ENCODE results near the gene PLEK. TPM values are rescaled to one million over a fixed set of nuclear protein-coding genes. Genes with fewer than 3 reads are reported as not detected.
"Not testable (repeated sequence)": the region's sequence is repeated elsewhere in the genome, so short reads cannot be mapped to it uniquely, and the experiment has no call there.

Gene PLEK
- polyA plus RNA-seq, 6 donors from 2014 or later: 69.0 to 215 (median 129) TPM

DNA sequence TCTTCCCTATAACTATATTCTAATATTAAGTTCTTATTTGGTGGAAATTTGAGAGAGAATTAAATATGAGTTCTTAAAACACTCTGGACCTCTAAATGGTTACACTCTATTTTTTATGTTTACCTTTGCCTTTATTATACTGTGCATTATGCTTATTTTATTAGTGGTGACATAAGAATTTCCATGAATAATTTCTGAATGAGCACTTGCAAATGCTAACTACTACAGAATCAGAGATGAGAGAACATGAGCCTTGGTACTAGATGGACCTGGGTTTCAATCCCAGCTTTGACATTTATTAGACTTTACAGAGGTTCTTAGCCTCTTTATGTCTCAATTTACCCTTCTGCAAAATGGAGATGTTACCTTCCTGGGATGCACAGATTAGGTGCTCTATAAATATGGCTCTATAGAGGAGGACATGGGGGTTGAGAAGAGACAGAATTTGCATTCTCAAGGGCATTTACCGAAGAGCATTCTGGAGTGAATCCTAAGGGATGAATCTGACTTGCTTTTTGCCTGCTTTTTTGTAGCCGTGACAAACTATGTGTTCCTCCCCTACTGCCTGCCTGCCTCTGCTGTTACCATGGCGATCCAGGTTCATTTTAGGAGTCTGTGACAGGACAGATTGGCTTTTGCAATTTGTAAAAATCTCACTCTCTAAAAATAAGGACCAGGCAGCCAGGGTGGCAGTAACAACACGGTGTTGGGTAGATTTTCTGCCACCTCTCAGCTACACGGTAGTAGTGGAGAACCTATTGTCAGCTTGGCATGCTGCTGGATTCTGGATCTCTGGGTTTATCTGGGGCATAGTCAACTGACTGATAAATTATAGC lies 24.6 kb upstream of the PLEK start:
- Mint-ChIP-seq H3K4me3 (no peak overlapping the region), H3K36me3 (no peaks in the 10 kb centered on the region), H3K27me3 (peaks cover 0 to 14% (median 5%) of the 10 kb centered on the region in 3 donors), H3K9me3 (no peaks in the 10 kb centered on the region), H3K27ac (no peak overlapping the region), H3K4me1 (peaks cover 5 to 7% (median 5%) of the 10 kb centered on the region in 3 donors)
- ATAC-seq (ENCODE audit: low read depth in 2 of 2) (no peak), DNase-seq (no peak)

DNA sequence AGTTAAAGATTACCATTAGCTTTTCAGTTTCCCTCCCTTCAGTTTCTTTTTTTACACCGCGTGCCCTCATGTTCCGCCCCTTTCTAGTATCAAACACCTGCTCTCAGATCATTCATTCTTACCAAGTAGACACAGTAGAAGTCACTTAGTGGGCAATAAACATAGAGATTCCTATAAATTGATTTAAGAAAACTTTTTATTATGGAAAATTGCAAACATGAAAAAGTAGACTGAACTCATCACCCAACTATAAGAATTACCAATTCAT lies 24.1 kb upstream of the PLEK start:
- H3K4me3 Mint-ChIP-seq: no peak overlapping the region

DNA sequence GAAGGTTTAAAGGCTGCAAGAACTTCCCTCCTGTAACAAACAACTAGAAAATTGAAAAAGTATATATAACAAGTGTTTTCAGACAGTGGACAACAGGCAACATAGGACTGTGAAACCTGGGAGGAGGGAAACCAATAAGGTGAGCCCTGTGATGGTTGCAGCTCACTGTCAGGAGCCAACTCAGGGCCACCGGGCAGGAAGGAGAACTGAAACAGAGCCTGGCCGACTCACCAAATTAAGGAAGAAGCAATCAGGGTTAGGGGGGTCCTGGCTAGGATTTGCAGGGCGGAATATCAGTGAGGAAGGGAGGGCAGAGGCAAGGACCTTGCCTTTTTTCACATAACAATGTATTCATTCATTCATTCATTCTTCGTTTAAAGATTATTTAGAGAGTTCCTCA lies 23.5 kb upstream of the PLEK start:
- Mint-ChIP-seq H3K4me3 (no peak overlapping the region), H3K9me3 (no peaks in the 10 kb centered on the region), H3K27ac (peak overlapping the region in 1 of 6 donors; percentile 29), H3K36me3 (no peaks in the 10 kb centered on the region), H3K27me3 (peaks cover 4 to 16% (median 10%) of the 10 kb centered on the region in 3 donors), H3K4me1 (peaks cover 5 to 7% (median 5%) of the 10 kb centered on the region in 3 donors)
- DNase-seq: no peak
- ATAC-seq (ENCODE audit: low read depth in 2 of 2): peak in 1 of 2 donors; percentile 56

More for the DNA sequence above, 24.1 kb upstream of the PLEK start:
- Mint-ChIP-seq H3K27ac (no peak overlapping the region), H3K27me3 (peaks cover 0 to 14% (median 6%) of the 10 kb centered on the region in 3 donors), H3K9me3 (no peaks in the 10 kb centered on the region), H3K36me3 (no peaks in the 10 kb centered on the region), H3K4me1 (peaks cover 5 to 7% (median 5%) of the 10 kb centered on the region in 3 donors)
- DNase-seq (no peak), ATAC-seq (ENCODE audit: low read depth in 2 of 2) (no peak)

DNA sequence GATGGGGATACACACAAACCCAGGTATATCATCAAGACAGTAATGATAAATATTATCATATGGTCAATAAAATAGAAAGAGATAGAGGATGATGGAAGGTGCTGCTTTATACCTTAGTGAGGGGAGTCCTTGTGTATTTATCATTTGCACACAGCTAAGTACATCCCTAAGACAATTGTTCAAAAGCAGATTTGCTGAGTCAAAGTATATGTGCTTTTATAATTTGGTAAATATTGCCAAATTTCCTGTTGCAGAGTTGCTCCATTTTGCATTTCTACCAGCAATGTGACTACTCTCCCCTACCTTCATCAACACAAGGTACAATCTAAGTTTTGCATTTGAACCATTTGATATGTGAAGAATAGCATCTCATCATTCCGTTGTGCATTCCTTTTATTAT lies 22.6 kb upstream of the PLEK start:
- Mint-ChIP-seq H3K27me3 (peaks cover 9 to 24% (median 19%) of the 10 kb centered on the region in 3 donors), H3K4me1 (peaks cover 5 to 7% (median 5%) of the 10 kb centered on the region in 3 donors)
- no peak for DNase-seq

DNA sequence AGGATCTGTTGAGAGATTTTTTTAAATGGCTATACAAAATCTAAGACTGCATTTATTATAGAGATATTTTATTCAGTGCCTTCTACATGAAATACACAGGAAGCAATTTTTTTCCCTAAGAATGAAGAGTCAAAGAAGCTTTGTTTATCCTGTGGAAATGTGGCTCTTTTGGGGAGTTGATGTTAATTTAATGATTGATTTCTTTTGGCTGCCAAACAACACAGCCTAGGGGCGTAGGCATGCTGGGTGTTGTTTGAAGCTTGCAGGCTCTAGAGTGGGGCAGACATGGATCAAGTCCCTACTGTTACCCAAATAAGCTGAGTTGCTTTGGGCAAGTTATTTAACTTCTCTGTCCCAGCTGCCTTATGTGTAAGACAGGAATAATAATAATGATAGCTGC lies 21.1 kb upstream of the PLEK start:
- Mint-ChIP-seq H3K4me1 (peaks cover 5 to 7% (median 5%) of the 10 kb centered on the region in 3 donors), H3K9me3 (peaks cover 0 to 7% (median 0%) of the 10 kb centered on the region in 7 donors), H3K27me3 (peaks cover 9 to 35% (median 32%) of the 10 kb centered on the region in 3 donors), H3K27ac (peak overlapping the region in 1 of 6 donors; percentile 18), H3K36me3 (no peaks in the 10 kb centered on the region), H3K4me3 (no peak overlapping the region)
- no peak for DNase-seq
- ATAC-seq (ENCODE audit: low read depth in 2 of 2): no peak

More for the DNA sequence above, 22.6 kb upstream of the PLEK start:
- Mint-ChIP-seq H3K36me3 (no peaks in the 10 kb centered on the region), H3K9me3 (no peaks in the 10 kb centered on the region), H3K4me3 (no peak overlapping the region), H3K27ac (no peak overlapping the region)
- ATAC-seq (ENCODE audit: low read depth in 2 of 2): no peak

DNA sequence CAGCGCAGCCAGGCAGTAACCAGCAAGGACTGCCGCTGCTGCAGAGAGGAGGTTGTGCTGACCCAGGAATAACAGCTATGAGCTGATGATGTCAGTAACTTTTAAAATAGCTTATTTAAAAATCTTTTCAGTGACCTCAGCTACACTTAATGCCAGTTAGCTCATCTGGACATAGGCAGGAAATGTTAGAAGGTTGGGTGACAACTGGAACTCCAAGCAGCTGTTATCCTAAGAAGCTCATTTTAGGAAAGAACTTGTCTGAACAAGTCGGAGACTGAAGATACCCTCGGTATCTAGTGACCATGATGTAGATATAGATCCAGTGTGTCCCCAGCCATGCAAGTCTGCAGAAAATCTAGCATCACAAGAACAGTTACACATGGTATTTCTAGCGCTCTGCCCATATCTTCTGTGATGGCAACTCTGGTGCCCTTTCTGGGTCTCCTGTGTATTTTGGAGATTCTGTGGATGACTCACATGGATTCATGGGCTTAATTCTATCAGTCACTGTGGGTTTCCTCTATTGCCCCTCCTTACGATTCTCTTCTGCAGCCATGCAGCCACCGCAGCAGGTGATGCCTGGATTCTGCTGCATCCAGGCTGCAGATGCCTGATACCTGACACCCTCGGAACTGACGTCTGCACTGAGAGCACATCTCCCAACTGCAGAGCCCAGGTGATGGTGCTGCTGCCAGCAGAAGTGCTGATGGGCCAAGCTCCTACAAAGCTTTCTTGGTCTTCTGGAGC lies 19.8 kb upstream of the PLEK start:
- ATAC-seq (ENCODE audit: low read depth in 2 of 2): no peak
- no peaks in the 10 kb centered on the region for H3K36me3 Mint-ChIP-seq
- no peak overlapping the region for H3K4me3 Mint-ChIP-seq
- no peak overlapping the region for H3K27ac Mint-ChIP-seq
- H3K9me3 Mint-ChIP-seq: peaks cover 0 to 8% (median 0%) of the 10 kb centered on the region in 7 donors
- peaks cover 9 to 35% (median 29%) of the 10 kb centered on the region in 3 donors for H3K27me3 Mint-ChIP-seq
- H3K4me1 Mint-ChIP-seq: peaks cover 5 to 7% (median 5%) of the 10 kb centered on the region in 3 donors
- no peak for DNase-seq

DNA sequence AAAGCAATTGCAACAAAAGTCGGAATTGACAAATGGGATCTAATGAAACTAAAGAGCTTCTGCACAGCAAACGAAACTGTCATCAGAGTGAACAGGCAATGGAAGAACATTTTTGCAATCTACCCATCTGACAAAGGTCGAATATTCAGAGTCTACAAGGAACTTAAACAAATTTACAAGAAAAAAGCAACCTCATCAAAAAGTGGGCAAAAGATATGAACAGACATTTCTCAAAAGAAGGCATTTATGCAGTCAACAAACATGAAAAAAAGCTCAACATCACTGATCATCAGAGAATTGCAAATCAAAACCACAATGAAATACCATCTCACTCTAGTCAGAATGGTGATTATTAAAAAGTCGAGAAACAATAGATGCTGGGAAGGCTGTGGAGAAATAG lies 16.0 kb upstream of the PLEK start:
- H3K4me1 Mint-ChIP-seq; H3K4me3 Mint-ChIP-seq; H3K9me3 Mint-ChIP-seq; H3K36me3 Mint-ChIP-seq; H3K27ac Mint-ChIP-seq; DNase-seq; ATAC-seq (ENCODE audit: low read depth in 2 of 2): not testable (repeated sequence)
- H3K27me3 Mint-ChIP-seq: peaks cover 9 to 30% (median 18%) of the 10 kb centered on the region in 3 donors

DNA sequence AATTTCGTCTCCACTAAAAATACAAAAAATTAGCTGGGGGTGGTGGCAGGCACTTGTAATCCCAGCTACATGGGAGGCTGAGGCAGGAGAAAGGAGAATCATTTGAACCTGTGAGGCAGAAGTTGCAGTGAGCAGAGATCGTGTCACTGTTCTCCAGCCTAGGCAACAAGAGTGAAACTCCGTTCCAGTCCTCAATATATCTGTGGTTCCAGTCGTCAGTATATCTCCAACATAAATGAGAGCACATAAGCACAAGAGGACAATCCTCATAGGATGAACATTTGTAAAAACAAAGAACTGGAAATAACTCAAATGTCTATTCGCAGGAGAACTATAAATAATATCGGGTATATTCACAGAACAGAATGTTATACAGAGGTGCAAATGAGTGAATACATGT lies 13.1 kb upstream of the PLEK start:
- H3K9me3 Mint-ChIP-seq: peaks cover 0 to 8% (median 0%) of the 10 kb centered on the region in 7 donors
- no peak overlapping the region for H3K4me3 Mint-ChIP-seq
- H3K4me1 Mint-ChIP-seq: no peaks in the 10 kb centered on the region
- no peak for DNase-seq
- H3K27ac Mint-ChIP-seq: no peak overlapping the region
- no peak for ATAC-seq (ENCODE audit: low read depth in 2 of 2)
- peaks cover 2 to 20% (median 12%) of the 10 kb centered on the region in 3 donors for H3K27me3 Mint-ChIP-seq
- H3K36me3 Mint-ChIP-seq: no peaks in the 10 kb centered on the region

DNA sequence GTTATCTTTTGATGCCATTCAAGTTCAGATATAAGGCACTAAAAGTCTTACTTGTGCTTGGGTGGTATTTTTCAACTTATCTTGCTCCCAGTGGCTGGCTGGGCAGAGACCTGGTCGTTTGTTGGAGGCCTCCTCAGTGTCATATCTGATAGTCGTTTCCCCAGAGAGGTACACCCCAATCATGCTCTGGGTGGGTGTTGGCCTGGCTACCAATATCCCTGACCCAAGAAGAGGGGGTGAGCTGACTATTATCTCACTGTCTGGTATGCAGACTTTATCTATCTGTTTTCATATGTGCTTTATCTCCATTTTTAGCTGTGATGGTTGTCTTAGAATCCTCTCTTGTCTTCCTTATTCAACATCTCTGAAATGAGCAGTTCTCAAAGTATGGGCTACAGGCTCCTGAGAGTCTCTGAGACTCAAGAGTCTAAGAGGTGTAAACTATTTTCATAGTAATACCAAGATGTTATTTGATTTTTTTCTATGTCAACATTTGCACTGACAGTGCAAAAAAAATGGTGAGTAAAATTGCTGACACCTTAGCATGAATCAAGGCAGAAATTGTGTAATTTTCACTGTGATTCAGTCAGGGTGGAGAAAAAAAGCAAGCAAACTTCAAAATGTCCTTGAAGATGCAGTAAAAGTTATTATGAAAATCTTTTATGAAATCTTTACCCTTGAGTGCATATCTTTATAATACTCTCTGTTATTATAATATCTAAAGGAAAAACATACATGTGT lies 12.3 kb upstream of the PLEK start:
- Mint-ChIP-seq H3K27ac (peak overlapping the region in 1 of 6 donors; percentile 90), H3K4me1 (peaks cover 0 to 5% (median 2%) of the 10 kb centered on the region in 3 donors), H3K27me3 (peaks cover 0 to 12% (median 5%) of the 10 kb centered on the region in 3 donors), H3K9me3 (peaks cover 0 to 8% (median 0%) of the 10 kb centered on the region in 7 donors), H3K4me3 (no peak overlapping the region), H3K36me3 (no peaks in the 10 kb centered on the region)
- ATAC-seq (ENCODE audit: low read depth in 2 of 2) (no peak), DNase-seq (no peak)

DNA sequence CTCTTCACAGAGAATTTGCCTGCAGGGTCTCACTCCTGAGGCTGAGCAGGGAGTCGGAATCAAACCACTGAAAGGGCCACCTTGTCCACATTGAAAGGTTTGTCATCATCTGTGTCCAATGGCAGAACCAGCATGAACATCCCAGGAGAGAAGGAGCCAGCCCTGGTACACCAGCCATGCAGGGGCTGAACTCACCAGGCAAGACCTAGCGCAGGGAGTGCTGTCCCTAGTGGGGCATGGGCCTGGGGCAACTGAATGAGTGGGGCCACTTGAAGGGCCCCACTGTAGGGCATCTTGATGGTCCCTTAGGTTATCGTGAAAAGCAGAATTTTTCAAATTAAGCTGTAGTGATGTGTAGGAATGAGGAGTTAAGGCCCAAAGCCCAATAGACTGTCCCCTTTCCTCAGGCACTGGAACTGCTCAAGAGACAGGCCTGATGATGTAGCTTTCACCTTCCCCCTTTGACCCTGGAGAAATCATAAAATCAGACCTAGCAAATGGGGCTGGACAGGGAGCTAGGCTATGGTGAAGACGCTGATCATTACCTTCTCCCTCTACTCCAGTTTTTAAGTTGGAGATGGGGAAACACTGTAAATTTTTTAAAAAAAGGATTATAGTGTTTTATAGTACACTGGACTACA lies 8.4 kb upstream of the PLEK start:
- no peaks in the 10 kb centered on the region for H3K36me3 Mint-ChIP-seq
- ATAC-seq (ENCODE audit: low read depth in 2 of 2): no peak
- H3K27me3 Mint-ChIP-seq: no peaks in the 10 kb centered on the region
- H3K4me3 Mint-ChIP-seq: no peak overlapping the region
- H3K27ac Mint-ChIP-seq: peak overlapping the region in 1 of 6 donors; percentile 36
- DNase-seq: no peak
- no peaks in the 10 kb centered on the region for H3K9me3 Mint-ChIP-seq
- H3K4me1 Mint-ChIP-seq: peaks cover under 1 to 14% (median 7%) of the 10 kb centered on the region in 3 donors

DNA sequence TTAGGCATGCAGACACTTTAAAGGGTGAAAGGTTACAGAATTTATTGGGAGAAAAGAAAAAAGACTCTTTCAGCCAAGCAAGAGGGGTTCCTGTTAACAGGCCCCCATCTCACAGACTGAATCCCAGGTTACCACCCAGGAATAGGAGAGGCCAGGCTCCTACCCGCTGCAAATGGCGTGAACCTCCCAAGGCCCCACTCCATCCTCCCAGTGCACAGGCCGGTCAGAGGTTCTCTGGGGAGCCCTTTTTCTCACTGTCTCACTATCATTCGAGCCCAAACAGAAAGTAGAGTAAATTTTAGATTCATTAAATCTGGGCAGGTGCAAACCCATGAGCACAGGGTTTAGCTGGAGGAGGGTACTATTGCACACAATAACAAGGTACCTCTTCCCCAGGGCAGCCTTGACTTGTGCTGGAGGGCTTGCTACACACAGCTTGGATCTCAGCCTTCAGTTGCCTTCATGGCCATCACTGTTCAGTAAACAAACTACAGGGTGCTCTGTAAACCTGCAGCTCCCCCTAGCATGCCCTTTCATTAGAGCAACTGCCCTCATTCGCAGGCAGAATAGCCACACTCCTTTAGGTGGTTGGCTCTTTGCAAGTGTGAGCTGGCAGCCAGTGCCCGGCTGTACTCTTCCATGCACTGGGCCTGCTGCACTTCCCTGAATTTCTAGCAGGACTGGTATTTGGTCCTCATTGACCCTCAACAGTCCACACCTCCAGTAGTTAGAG lies 7.3 kb upstream of the PLEK start:
- no peak for DNase-seq
- Mint-ChIP-seq H3K9me3 (no peaks in the 10 kb centered on the region), H3K27ac (peak overlapping the region in 1 of 6 donors; percentile 6), H3K4me3 (peak overlapping the region in 1 of 8 donors; percentile 60), H3K4me1 (peaks cover 11 to 24% (median 17%) of the 10 kb centered on the region in 3 donors), H3K36me3 (no peaks in the 10 kb centered on the region), H3K27me3 (no peaks in the 10 kb centered on the region)
- peak; percentile 32 to 42 for ATAC-seq (ENCODE audit: low read depth in 2 of 2)

DNA sequence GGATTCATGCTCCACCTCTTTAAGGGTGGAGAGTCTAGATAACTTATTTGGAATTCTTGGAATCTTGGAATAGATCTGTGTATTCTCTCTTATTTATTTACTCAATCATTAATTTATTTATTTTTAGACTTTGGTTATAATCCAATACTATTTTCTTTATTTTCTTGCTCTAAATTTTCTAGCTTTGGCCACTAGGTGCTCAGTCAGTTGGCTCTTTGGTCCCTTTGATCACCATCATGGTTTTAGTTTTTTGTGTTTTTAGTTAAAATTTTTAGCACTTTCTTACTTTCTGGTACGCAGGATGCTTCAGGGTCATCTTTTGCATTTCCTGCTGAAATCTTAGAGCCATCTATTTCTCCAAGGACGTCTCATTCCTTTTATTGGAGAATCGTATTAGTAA lies 5.2 kb upstream of the PLEK start:
- ATAC-seq (ENCODE audit: low read depth in 2 of 2) (no peak), DNase-seq (no peak)
- Mint-ChIP-seq H3K36me3 (peaks cover 0 to 1% of the 10 kb centered on the region in 2 donors), H3K27ac (no peak overlapping the region), H3K4me1 (peaks cover 26 to 41% (median 39%) of the 10 kb centered on the region in 3 donors), H3K4me3 (no peak overlapping the region), H3K27me3 (no peaks in the 10 kb centered on the region), H3K9me3 (no peaks in the 10 kb centered on the region)

All from naive B cell (primary cell).